K562 (cell line): ENCODE measurements around the gene LDAH. TPM values are rescaled to one million over a fixed set of nuclear protein-coding genes. Genes with fewer than 3 reads are reported as not detected.

Experiments used
- ATAC-seq: fragments of 200-7000 bp; cut with Tn5 transposase; 3 replicates; pipeline ENCODE4 v1.9.1; 2020; ENCODE audit warnings: moderate library complexity
- BruUV-seq: library from RNA; stranded (reverse); fragments of 400-500 nt; replicated peaks from 2 replicates; lab custom pipeline; 2021; lab: Mats Ljungman, UMichigan
- CTCF ChIA-PET: fragments of 300-600 bp; formaldehyde crosslinking; extraction: SDS; loops from one replicate; lab custom pipeline; 2021; ENCODE audit warnings: low intra/inter-chr PET ratio; lab: Yijun Ruan, JAX
- POLR2A ChIA-PET: fragments of 300-600, 350-650 bp; sonication (Branson Sonifier 250); formaldehyde crosslinking; extraction: SDS; loops from one replicate; lab custom pipeline; 2021; ENCODE audit warnings: antibody characterized with exemption, inconsistent platforms; lab: Yijun Ruan, JAX
- DNase-seq, 4 experiments: peaks; one replicate each; pipeline versions ENCODE4 v3.0.0 to v3.0.0-alpha.2; 2011 to 2018; ENCODE audit warnings: low spot score in 3 of 4, mixed read lengths in 3 of 4; ENCODE audit errors: extremely low read depth in 1 of 4
- FAIRE-seq: peaks from 2 replicates; lab custom pipeline; 2011; peaks lifted over from hg19 to GRCh38; lab: Jason Lieb, UNC
- H2AFZ ChIP-seq: 2 replicates; pipeline ENCODE4 v1.6.0; 2011; ENCODE audit warnings: low read depth, low read length, control low read depth, inconsistent platforms
- H3K27ac ChIP-seq: fragments of 200-600 bp; 3 replicates; pipeline ENCODE4 v1.8.0; 2011; ENCODE audit warnings: low read depth, mild to moderate bottlenecking, control low read depth, inconsistent platforms, low read length, moderate library complexity, mixed read lengths; ENCODE audit errors: extremely low read depth
- H3K27me3 ChIP-seq, 2 experiments: fragments of 300-600 bp in 1 of 2; 2 replicates in 1 of 2; 3 replicates in 1 of 2; pipeline versions ENCODE4 v1.6.0 to v1.8.0; 2011; ENCODE audit warnings: inconsistent platforms in 2 of 2, low read length in 2 of 2, mild to moderate bottlenecking in 1 of 2, mixed read lengths in 1 of 2, moderate library complexity in 1 of 2; ENCODE audit not compliant: control insufficient read depth in 2 of 2, insufficient read depth in 2 of 2
- H3K36me3 ChIP-seq: fragments of 300-600 bp; 3 replicates; pipeline ENCODE4 v1.8.0; 2011; ENCODE audit warnings: mild to moderate bottlenecking, low read length, inconsistent platforms; ENCODE audit not compliant: control insufficient read depth, insufficient read depth
- H3K4me1 ChIP-seq, 2 experiments: fragments of 200-600 bp in 1 of 2; replicated peaks in 1 of 2; 2 replicates in 1 of 2; 3 replicates in 1 of 2; pipeline versions ENCODE4 v1.5.1 to v1.8.0; 2011; ENCODE audit warnings: inconsistent platforms in 2 of 2, low read length in 2 of 2, mild to moderate bottlenecking in 1 of 2, mixed read lengths in 1 of 2, moderate library complexity in 1 of 2; ENCODE audit not compliant: control insufficient read depth in 2 of 2, insufficient read depth in 2 of 2
- H3K4me2 ChIP-seq: 2 replicates; pipeline ENCODE4 v1.6.1; 2011; ENCODE audit warnings: low read length, control low read depth, inconsistent platforms, mixed read lengths; ENCODE audit not compliant: insufficient read depth
- H3K4me3 ChIP-seq: fragments of 200-600 bp; sonication (generic), shearing (Covaris generic); 2 replicates; pipeline ENCODE4 v1.5.1; 2016; ENCODE audit warnings: control low read depth, inconsistent platforms
- H3K79me2 ChIP-seq: fragments of 200-600 bp; 3 replicates; pipeline ENCODE4 v1.8.0; 2011; ENCODE audit warnings: low read length, inconsistent platforms; ENCODE audit not compliant: control insufficient read depth, insufficient read depth
- H3K9ac ChIP-seq, 2 experiments: 2 replicates each; pipeline versions ENCODE4 v1.6.0 to v1.6.1; 2011; ENCODE audit warnings: low read depth in 2 of 2, low read length in 2 of 2, control low read depth in 1 of 2, inconsistent platforms in 1 of 2, mild to moderate bottlenecking in 1 of 2, mixed read lengths in 1 of 2; ENCODE audit not compliant: insufficient read depth in 1 of 2
- H3K9me1 ChIP-seq: one replicate; pipeline ENCODE4 v1.6.0; 2011; ENCODE audit warnings: inconsistent platforms, mild to moderate bottlenecking, low read length, moderate library complexity; ENCODE audit not compliant: control insufficient read depth, insufficient read depth
- H3K9me3 ChIP-seq: replicated peaks from 2 replicates; pipeline ENCODE4 v1.5.1; 2011; ENCODE audit warnings: low read depth, low read length, inconsistent platforms; ENCODE audit not compliant: control insufficient read depth, insufficient read depth
- H4K20me1 ChIP-seq: replicated peaks from 2 replicates; pipeline ENCODE4 v1.6.1; 2011; ENCODE audit warnings: low read length, inconsistent platforms, mixed read lengths; ENCODE audit not compliant: control insufficient read depth, insufficient read depth
- EGR1 ChIP-seq: fragments of 450-650 bp; conservative IDR thresholded peaks from 2 replicates; pipeline ENCODE4 v1.6.1; 2017; ENCODE audit warnings: mild to moderate bottlenecking
- RBM14 ChIP-seq: fragments of 200-400 bp; formaldehyde crosslinking; IDR thresholded peaks from 2 replicates; pipeline ENCODE4 v1.6.1; 2018; ENCODE audit warnings: low read depth, mild to moderate bottlenecking, low read length, moderate library complexity, borderline replicate concordance; ENCODE audit not compliant: insufficient read depth
- SREBF1 ChIP-seq: fragments of 150-350 bp; IDR thresholded peaks from 2 replicates; pipeline ENCODE4 v1.6.1; 2014; ENCODE audit warnings: antibody characterized with exemption, low read depth, low read length, borderline replicate concordance
- ZNF583 ChIP-seq: fragments of 250-450 bp; sonication (Bioruptor Pico); IDR thresholded peaks from 2 replicates; pipeline ENCODE4 v1.4.0; 2020
- WGBS: fragments of 100-300 bp; shearing (Covaris generic); methylation state at CpG from one replicate; pipeline ENCODE4 v1.1.6; 2016; ENCODE audit warnings: low coverage, mixed read lengths; ENCODE audit not compliant: insufficient coverage; ENCODE audit errors: missing lambda C conversion rate; 5-methylcytosine and 5-hydroxymethylcytosine counted together
- in situ Hi-C: fragments of 300-500 bp; cut with MboI; formaldehyde crosslinking; loops from 4 replicates; pipeline ENCODE4 v1.15.0; 2018; ENCODE audit warnings: inconsistent platforms, mixed read lengths
- intact Hi-C: fragments of 100-400 bp; cut with micrococcal nuclease; formaldehyde crosslinking; loops from 2 replicates; pipeline ENCODE4 v1.14.2; 2022
- polyA plus RNA-seq, 8 experiments: library from polyadenylated mRNA; depleted of rRNA in 4 of 8; stranded (reverse) in 5 of 8; unstranded in 3 of 8; fragments of >200 nt; fragmentation: Nextera tagmentation in 2 of 8; fragmentation: Illumina TruSeq in 1 of 8; extraction: Ambion mirVana in 2 of 8; extraction: Trizol in 1 of 8; gene quantifications; 2 replicates each; pipeline versions ENCODE4 v1.2.1 to v1.2.3, GENCODE V29; 2011 to 2014; ENCODE audit warnings: inconsistent platforms in 1 of 8, missing spikeins in 1 of 8
- total RNA-seq, 7 experiments: library from RNA; depleted of rRNA in 6 of 7; stranded (reverse); fragments of >200 nt in 6 of 7; fragmentation: Illumina TruSeq in 2 of 7; extraction: Trizol in 2 of 7; gene quantifications; 2 replicates each; pipeline versions ENCODE4 v1.2.1 to v1.2.3, GENCODE V29; 2011 to 2021; ENCODE audit warnings: low replicate concordance in 1 of 7

LDAH gene
- total and polyA plus RNA-seq, 9 of the 15 experiments (the other 6 are each of a cell fraction or from before 2014, with no cell fraction given) = 22.3 to 60.1 (median 40.0) TPM

DNA sequence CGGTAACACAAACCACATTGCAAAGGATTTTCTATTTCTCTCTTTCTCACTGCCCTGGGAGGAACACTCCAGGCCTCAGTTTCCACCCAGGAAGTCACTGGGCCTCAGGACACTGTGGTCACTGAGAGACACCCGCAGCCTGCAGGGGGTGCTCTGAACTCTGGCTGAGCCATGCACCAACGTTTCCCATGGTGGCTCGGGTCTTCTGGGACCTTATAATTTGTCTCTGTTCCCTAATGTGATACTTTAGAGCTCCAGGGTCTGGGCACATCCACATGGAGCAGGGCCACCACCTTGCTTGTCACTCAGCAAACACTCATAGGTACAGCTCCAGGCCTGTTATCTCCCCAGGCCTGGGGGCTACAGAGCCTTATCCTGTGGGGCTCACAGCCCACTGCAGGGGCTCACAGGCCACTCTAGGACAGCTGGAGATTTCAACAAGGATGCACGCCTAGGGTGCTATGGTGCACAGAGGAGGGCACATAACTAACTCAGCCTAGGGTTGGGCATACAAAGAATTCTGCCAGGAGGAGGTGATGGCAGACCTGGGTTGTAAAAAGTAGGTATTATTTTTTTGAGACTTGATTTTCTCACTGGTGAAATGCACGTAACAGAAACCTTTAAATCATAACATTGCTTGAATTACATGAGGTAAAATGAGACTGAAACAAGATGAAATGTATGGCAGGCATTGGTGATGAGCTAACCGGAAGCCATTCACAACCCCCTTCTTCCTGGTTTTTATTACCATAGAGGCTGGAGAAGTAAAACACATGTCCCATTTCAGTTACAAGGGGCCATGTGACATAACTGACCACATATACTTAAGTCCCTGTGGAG, 169.0 kb downstream of the LDAH start (continued):
- TF ChIP-seq RBM14 (no peak), SREBF1 (no peak)

DNA sequence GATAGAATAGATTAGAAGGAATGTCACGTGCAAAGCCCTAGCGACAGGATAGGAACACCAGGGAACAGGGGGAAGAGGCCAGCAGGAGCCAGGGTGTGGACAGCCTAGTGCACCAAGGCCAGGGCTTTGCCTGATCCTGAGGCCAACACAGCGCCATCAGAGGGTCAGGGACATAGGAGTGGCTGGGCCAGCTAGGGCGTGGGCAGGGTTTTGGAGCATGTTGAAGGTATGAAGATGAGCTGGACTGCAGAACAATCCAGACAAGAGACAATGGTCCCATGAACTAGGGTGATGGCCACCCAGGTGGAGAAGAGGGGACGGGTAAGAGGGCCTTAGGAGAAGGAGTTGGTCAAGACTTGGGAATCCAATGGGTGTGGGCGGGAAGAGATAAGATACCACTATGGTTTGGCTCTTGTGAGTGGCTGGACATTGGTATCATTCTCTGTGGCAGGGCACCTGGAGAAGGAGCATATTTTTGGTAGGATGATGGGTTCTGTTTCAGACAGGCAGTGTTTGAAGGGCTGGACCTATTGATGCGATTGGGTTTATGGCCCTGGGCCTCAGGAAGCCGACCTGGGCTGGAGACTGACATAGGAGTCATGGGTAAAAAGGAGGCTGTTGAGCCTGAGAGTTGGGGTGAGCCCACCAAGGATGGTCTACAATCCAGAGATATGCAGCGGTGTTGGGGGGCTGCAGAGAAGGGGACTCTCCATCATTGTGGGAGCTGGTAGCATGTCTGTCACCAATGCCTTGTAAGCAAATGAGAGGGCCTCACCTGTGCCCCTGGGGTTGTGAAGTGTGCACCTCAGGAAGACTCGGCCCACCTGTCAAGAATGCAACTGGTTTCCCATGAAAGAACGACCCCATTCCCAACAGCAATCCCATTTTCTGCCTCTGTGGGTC, 170.0 kb downstream of the LDAH start:
- no peak for ATAC-seq
- no peak for FAIRE-seq
- Histone ChIP-seq H3K9me1 (no peaks in the 10 kb centered on the region), H3K4me2 (no peak overlapping the region), H3K4me3 (no peak overlapping the region), H3K27ac (no peak overlapping the region)
- intact Hi-C loops = no loop called here
- DNase-seq = no peak
- TF ChIP-seq EGR1 = 0 out of 2 replicates have a peak, but pooled peaks have one; percentile 30
- no peak for TF ChIP-seq ZNF583 (CRISPR knock-in tag)
- TF ChIP-seq, all 486 proteins: peak for 1
- Histone ChIP-seq H4K20me1 (no peaks in the 10 kb centered on the region; the same call in 1 of the 2 replicates), H3K79me2 (no peaks in the 10 kb centered on the region; the same call in 2 of the 3 replicates), H3K9ac (no peak overlapping the region), H3K4me1 (peaks cover 6 to 20% of the 10 kb centered on the region in 2 experiments; a peak in 3 of 5 replicates), H3K36me3 (no peaks in the 10 kb centered on the region), H3K9me3 (no peaks in the 10 kb centered on the region), H2AFZ (no peak overlapping the region), H3K27me3 (peaks cover 5 to 30% of the 10 kb centered on the region in 2 experiments; a peak in 3 of 5 replicates)
- in situ Hi-C loops = loop anchor here (25.0 kb wide), 1 partner anchor 609 kb away; no protein-coding TSS in a partner anchor
- CTCF ChIA-PET = no interaction called here
- no TSS peak for BruUV-seq
- POLR2A ChIA-PET = no interaction called here
- WGBS = 55% methylated on average over 11 of the region's 11 CpGs
